IMR-90 (cell line): ENCODE data around the gene DUOX1. TPM values are rescaled to one million over a fixed set of nuclear protein-coding genes. Genes with fewer than 3 reads are reported as not detected.

Experiments
- ATAC-seq: fragments of 200-7000 bp; cut with Tn5 transposase; 2 replicates; pipeline ENCODE4 v1.9.1; 2020; ENCODE audit warnings: low read depth, mild to moderate bottlenecking, moderate library complexity
- BruUV-seq: library from RNA; stranded (reverse); fragments of 400-500 nt; replicated peaks from 2 replicates; lab custom pipeline; 2021; lab: Mats Ljungman, UMichigan
- CTCF ChIA-PET: fragments of 300-600 bp; formaldehyde crosslinking; extraction: SDS; loops from one replicate; lab custom pipeline; 2021; ENCODE audit warnings: antibody characterized with exemption; lab: Yijun Ruan, JAX
- POLR2A ChIA-PET: fragments of 300-600 bp; sonication (Branson Sonifier 250); formaldehyde crosslinking; loops from one replicate; lab custom pipeline; 2022; ENCODE audit warnings: antibody characterized with exemption; ENCODE audit not compliant: unreplicated experiment; lab: Charles Lee
- DNase-seq: peaks from one replicate; pipeline ENCODE4 v3.0.0; 2013
- H2AFZ ChIP-seq: replicated peaks from 2 replicates; pipeline ENCODE3; 2013; ENCODE audit warnings: low read length, mild to moderate bottlenecking; ENCODE audit not compliant: poor library complexity
- H2AK5ac ChIP-seq: 2 replicates; pipeline ENCODE4 v1.6.1; 2013; ENCODE audit warnings: low read depth, low read length, inconsistent platforms
- H2AK9ac ChIP-seq: replicated peaks from 2 replicates; pipeline ENCODE3; 2013; ENCODE audit warnings: mild to moderate bottlenecking, low read depth, low read length, moderate library complexity; ENCODE audit not compliant: poor library complexity
- H2BK120ac ChIP-seq: 2 replicates; pipeline ENCODE4 v1.6.1; 2013; ENCODE audit warnings: low read depth, low read length, inconsistent platforms
- H2BK15ac ChIP-seq: 3 replicates; pipeline ENCODE4 v1.6.1; 2013; ENCODE audit warnings: low read depth, low read length, inconsistent platforms
- H2BK20ac ChIP-seq: 2 replicates; pipeline ENCODE4 v1.6.1; 2013; ENCODE audit warnings: low read depth, mild to moderate bottlenecking, inconsistent platforms, low read length, moderate library complexity
- H2BK5ac ChIP-seq: 2 replicates; pipeline ENCODE4 v1.6.1; 2013; ENCODE audit warnings: mild to moderate bottlenecking, low read depth, low read length, inconsistent platforms; ENCODE audit not compliant: poor library complexity, severe bottlenecking
- H3K14ac ChIP-seq: replicated peaks from 2 replicates; pipeline ENCODE4 v1.6.1; 2013; ENCODE audit warnings: low read depth, low read length, inconsistent platforms
- H3K18ac ChIP-seq: 2 replicates; pipeline ENCODE4 v1.6.1; 2013; ENCODE audit warnings: low read depth, low read length, control low read depth
- H3K23ac ChIP-seq: 2 replicates; pipeline ENCODE4 v1.6.1; 2013; ENCODE audit warnings: low read depth, low read length, inconsistent platforms
- H3K27ac ChIP-seq: 2 replicates; pipeline ENCODE4 v1.5.1; 2013; ENCODE audit warnings: mild to moderate bottlenecking, control low read depth, low read length; ENCODE audit not compliant: insufficient read depth
- H3K27me3 ChIP-seq: 2 replicates; pipeline ENCODE4 v1.6.1; 2013; ENCODE audit warnings: low read length; ENCODE audit not compliant: control insufficient read depth, insufficient read depth
- H3K36me3 ChIP-seq: 2 replicates; pipeline ENCODE4 v1.6.1; 2013; ENCODE audit warnings: low read length, mixed read lengths; ENCODE audit not compliant: control insufficient read depth, insufficient read depth
- H3K4ac ChIP-seq: 2 replicates; pipeline ENCODE4 v1.6.1; 2013; ENCODE audit warnings: low read depth, low read length, inconsistent platforms
- H3K4me1 ChIP-seq: 2 replicates; pipeline ENCODE4 v1.6.1; 2013; ENCODE audit warnings: low read length, mixed read lengths; ENCODE audit not compliant: control insufficient read depth, insufficient read depth
- H3K4me2 ChIP-seq: 2 replicates; pipeline ENCODE4 v1.6.1; 2013; ENCODE audit warnings: low read depth, mild to moderate bottlenecking, control low read depth, low read length, moderate library complexity
- H3K4me3 ChIP-seq: 2 replicates; pipeline ENCODE4 v1.5.1; 2013; ENCODE audit warnings: low read depth, mild to moderate bottlenecking, control low read depth, low read length, moderate library complexity; ENCODE audit not compliant: insufficient read depth
- H3K56ac ChIP-seq: 2 replicates; pipeline ENCODE4 v1.6.1; 2013; ENCODE audit warnings: low read length, inconsistent platforms; ENCODE audit not compliant: insufficient read depth; ENCODE audit errors: extremely low read depth
- H3K79me1 ChIP-seq, 2 experiments: 2 replicates each; pipeline ENCODE4 v1.6.1; 2013; ENCODE audit warnings: low read length in 2 of 2, inconsistent platforms in 1 of 2, low read depth in 1 of 2
- H3K9ac ChIP-seq: 2 replicates; pipeline ENCODE4 v1.6.1; 2013; ENCODE audit warnings: low read depth, low read length, control low read depth
- H3K9me1 ChIP-seq: 2 replicates; pipeline ENCODE4 v1.6.1; 2013; ENCODE audit warnings: low read length, inconsistent platforms; ENCODE audit not compliant: insufficient read depth
- H3K9me3 ChIP-seq: 2 replicates; pipeline ENCODE4 v1.6.1; 2013; ENCODE audit warnings: low read length; ENCODE audit not compliant: control insufficient read depth, insufficient read depth
- H4K20me1 ChIP-seq: 2 replicates; pipeline ENCODE4 v1.6.1; 2013; ENCODE audit warnings: low read length, inconsistent platforms; ENCODE audit not compliant: insufficient read depth
- H4K5ac ChIP-seq: 2 replicates; pipeline ENCODE4 v1.6.1; 2013; ENCODE audit warnings: mild to moderate bottlenecking, low read depth, low read length, control low read depth
- H4K8ac ChIP-seq, 2 experiments: 2 replicates each; pipeline ENCODE4 v1.6.1; 2013; ENCODE audit warnings: low read depth in 2 of 2, low read length in 2 of 2, control low read depth in 1 of 2, inconsistent platforms in 1 of 2
- H4K91ac ChIP-seq: 2 replicates; pipeline ENCODE4 v1.6.1; 2013; ENCODE audit warnings: low read depth, low read length, inconsistent platforms; ENCODE audit not compliant: insufficient read depth
- CHD1 ChIP-seq: IDR thresholded peaks from 2 replicates; pipeline ENCODE4 v1.6.1; 2012; ENCODE audit warnings: low read depth, low read length, improper control_type of control experiment
- ELK1 ChIP-seq: fragments of 150-350 bp; IDR thresholded peaks from 2 replicates; pipeline ENCODE4 v1.6.1; 2016; ENCODE audit warnings: low read depth, mild to moderate bottlenecking, low read length, moderate library complexity, borderline replicate concordance
- FOS ChIP-seq: fragments of 150-350 bp; IDR thresholded peaks from 2 replicates; pipeline ENCODE4 v1.6.1; 2016; ENCODE audit warnings: low read depth, low read length
- MAFK ChIP-seq: IDR thresholded peaks from 2 replicates; pipeline ENCODE4 v1.6.1; 2012; ENCODE audit warnings: low read depth, low read length, improper control_type of control experiment
- SMC3 ChIP-seq: fragments of 150-350 bp; IDR thresholded peaks from 2 replicates; pipeline ENCODE4 v1.6.1; 2016; ENCODE audit warnings: low read depth, mild to moderate bottlenecking, antibody characterized with exemption, low read length, moderate library complexity
- WGBS, 2 experiments: methylation state at CpG; one replicate each; pipeline versions ENCODE4 v1.1.5 to v1.1.7; 2013; ENCODE audit warnings: missing lambda C conversion rate in 2 of 2; ENCODE audit not compliant: insufficient read length in 1 of 2; ENCODE audit errors: extremely low coverage in 2 of 2; 5-methylcytosine and 5-hydroxymethylcytosine counted together
- dilution Hi-C: fragments of 300-500 bp; cut with HindIII; formaldehyde crosslinking; loops from one replicate; pipeline ENCODE4 v1.14.3; 2018; ENCODE audit warnings: low sequenced_read_pairs; ENCODE audit not compliant: unreplicated experiment
- in situ Hi-C: fragments of 300-500 bp; cut with MboI; formaldehyde crosslinking; loops from 3 replicates; pipeline ENCODE4 v1.14.3; 2019; ENCODE audit warnings: low sequenced_read_pairs, inconsistent platforms, mixed read lengths
- intact Hi-C: fragments of 100-400 bp; cut with micrococcal nuclease; formaldehyde crosslinking; loops from 2 replicates; pipeline ENCODE4 v1.10.0; 2022
- polyA plus RNA-seq, 3 experiments: library from polyadenylated mRNA; depleted of rRNA; stranded (reverse); fragments of >200 nt; gene quantifications; 2 replicates each; pipeline ENCODE4 v1.2.3, GENCODE V29; 2012; ENCODE audit warnings: low replicate concordance in 1 of 3
- total RNA-seq: library from RNA; depleted of rRNA; stranded (reverse); fragments of >200 nt; gene quantifications from 2 replicates; pipeline ENCODE4 v1.2.3, GENCODE V29; 2012

DUOX1 gene
- total and polyA plus RNA-seq, 2 of the 4 experiments (the other 2 are of a cell fraction) = not detected

GRCh38 chr15:45097466-45097865 lies 32.3 kb upstream of the DUOX1 start:
- H3K79me1 ChIP-seq = no peaks in the 10 kb centered on the region
- POLR2A ChIA-PET = no interaction called here
- ATAC-seq = no peak
- H2BK20ac ChIP-seq = no peak overlapping the region
- H3K4me2 ChIP-seq = no peak overlapping the region
- CTCF ChIA-PET = no interaction called here
- H2BK5ac ChIP-seq = no peak overlapping the region
- no peak overlapping the region for H3K4me3 ChIP-seq
- BruUV-seq = no TSS peak
- no peaks in the 10 kb centered on the region for H3K9me1 ChIP-seq
- H3K36me3 ChIP-seq = no peaks in the 10 kb centered on the region
- no peak overlapping the region for H2BK15ac ChIP-seq
- H4K20me1 ChIP-seq = no peaks in the 10 kb centered on the region
- H4K5ac ChIP-seq = no peak overlapping the region
- dilution Hi-C loops = no loop called here
- H2AFZ ChIP-seq = no peak overlapping the region
- no CpG with 5 or more reads among the region's 7 CpGs for WGBS, 2 experiments
- no peak overlapping the region for H4K91ac ChIP-seq
- no peak overlapping the region for H3K4ac ChIP-seq
- H2BK120ac ChIP-seq = no peak overlapping the region
- no peak overlapping the region for H3K56ac ChIP-seq
- no peak overlapping the region for H2AK9ac ChIP-seq
- H3K9me3 ChIP-seq = no peaks in the 10 kb centered on the region
- H3K23ac ChIP-seq = no peak overlapping the region
- H2AK5ac ChIP-seq = no peak overlapping the region
- no peak overlapping the region for H4K8ac ChIP-seq
- H3K27me3 ChIP-seq = peaks cover 39% of the 10 kb centered on the region
- no peak overlapping the region for H3K14ac ChIP-seq
- TF ChIP-seq ELK1 (no peak), FOS (no peak), CHD1 (no peak), SMC3 (no peak), MAFK (no peak)
- H3K4me1 ChIP-seq = peaks cover 1% of the 10 kb centered on the region; the same call in 1 of the 2 replicates
- H3K27ac ChIP-seq = no peak overlapping the region
- no peak overlapping the region for H3K18ac ChIP-seq
- intact Hi-C loops = no loop called here
- no peak for DNase-seq
- no peak overlapping the region for H3K9ac ChIP-seq
- in situ Hi-C loops = no loop called here
